Measurements from ENCODE around the gene SET.

GRCh38 chr9:128729766-128730517, 40.9 kb downstream of the SET start:
- TF ChIP-seq CTCF (conservative IDR thresholded peaks at IDR 0.05 in 1 of 2, IDR thresholded peaks at IDR 0.05 in 1 of 2; ENCODE audit: extremely low read depth in 1 of 2, insufficient read depth in 1 of 2, low read depth in 1 of 2, low read length in 2 of 2) = no peak
- TF ChIP-seq EZH2 (IDR thresholded peaks at IDR 0.05; ENCODE audit: borderline replicate concordance, low read length) = no peak

Data from mammary epithelial cell (primary cell).